DND-41 (cell line): Measurements from ENCODE around the gene GNB1L.
"Not testable (repeated sequence)": the region's sequence is repeated elsewhere in the genome, so short reads cannot be mapped to it uniquely, and the experiment has no call there.

Source experiments
- ATAC-seq: fragments of 200-7000 bp; cut with Tn5 transposase; 3 replicates; pipeline ENCODE4 v1.9.1; 2021; ENCODE audit warnings: low read depth; ENCODE audit not compliant: insufficient read depth
- DNase-seq: peaks from one replicate; pipeline ENCODE4 v3.0.0-alpha.2; 2020
- H2AFZ ChIP-seq: 2 replicates; pipeline ENCODE4 v1.6.0; 2012; ENCODE audit warnings: low read depth, low read length
- H3K27ac ChIP-seq: 2 replicates; pipeline ENCODE4 v1.5.1; 2012; ENCODE audit warnings: low read length, inconsistent platforms
- H3K27me3 ChIP-seq: fragments of 200-600 bp; sonication (generic); 2 replicates; pipeline ENCODE4 v1.6.0; 2012; ENCODE audit warnings: low read length, mild to moderate bottlenecking, inconsistent platforms; ENCODE audit not compliant: insufficient read depth, poor library complexity
- H3K36me3 ChIP-seq: 2 replicates; pipeline ENCODE4 v1.5.1; 2012; ENCODE audit warnings: low read length, inconsistent platforms; ENCODE audit not compliant: insufficient read depth
- H3K4me1 ChIP-seq: 2 replicates; pipeline ENCODE4 v1.5.1; 2012; ENCODE audit warnings: mild to moderate bottlenecking, low read length; ENCODE audit not compliant: insufficient read depth
- H3K4me2 ChIP-seq: 2 replicates; pipeline ENCODE4 v1.6.0; 2012; ENCODE audit warnings: mild to moderate bottlenecking, moderate library complexity, low read length, inconsistent platforms; ENCODE audit not compliant: insufficient read depth
- H3K4me3 ChIP-seq, 2 experiments: fragments of 200-600 bp in 1 of 2; shearing (Covaris generic) in 1 of 2; 2 replicates each; pipeline ENCODE4 v1.5.1; 2012 to 2016; ENCODE audit warnings: inconsistent platforms in 2 of 2, low read length in 2 of 2, mild to moderate bottlenecking in 2 of 2, low read depth in 1 of 2, moderate library complexity in 1 of 2
- H3K79me2 ChIP-seq: 2 replicates; pipeline ENCODE4 v1.6.0; 2012; ENCODE audit warnings: low read length, inconsistent platforms; ENCODE audit not compliant: insufficient read depth
- H3K9ac ChIP-seq: 2 replicates; pipeline ENCODE4 v1.6.0; 2012; ENCODE audit warnings: low read depth, mild to moderate bottlenecking, inconsistent platforms, low read length, moderate library complexity
- H3K9me3 ChIP-seq: 2 replicates; pipeline ENCODE4 v1.5.1; 2012; ENCODE audit warnings: low read length, moderate library complexity, mild to moderate bottlenecking, inconsistent platforms; ENCODE audit not compliant: insufficient read depth, severe bottlenecking
- H4K20me1 ChIP-seq: 2 replicates; pipeline ENCODE4 v1.6.0; 2012; ENCODE audit warnings: low read length; ENCODE audit not compliant: insufficient read depth
- CTCF ChIP-seq: IDR thresholded peaks from 2 replicates; pipeline ENCODE4 v1.5.1; 2012; ENCODE audit warnings: borderline replicate concordance, low read length, moderate library complexity, mild to moderate bottlenecking; ENCODE audit not compliant: poor library complexity, severe bottlenecking; ENCODE audit errors: extremely low read depth
- EZH2 ChIP-seq: IDR thresholded peaks from 3 replicates; pipeline ENCODE4 v1.6.1; 2012; ENCODE audit warnings: borderline replicate concordance, low read depth, mild to moderate bottlenecking, moderate library complexity, low read length, inconsistent platforms; ENCODE audit not compliant: severe bottlenecking

GNB1L gene

GRCh38 chr22:19885841-19886592 lies 31.3 kb upstream of the GNB1L start:
- ATAC-seq, result no peak
- H3K9ac ChIP-seq, result peak overlapping the region; percentile 37
- H3K4me1 ChIP-seq, result peaks cover 46% of the 10 kb centered on the region
- peak overlapping the region; percentile 88 for H3K27ac ChIP-seq
- H4K20me1 ChIP-seq, result no peaks in the 10 kb centered on the region
- H3K4me3 ChIP-seq, result no peak overlapping the region
- H3K36me3 ChIP-seq, result no peaks in the 10 kb centered on the region
- no peak for DNase-seq
- no peaks in the 10 kb centered on the region for H3K27me3 ChIP-seq
- H3K9me3 ChIP-seq, result no peaks in the 10 kb centered on the region
- H3K79me2 ChIP-seq, result 0 out of 2 replicates have a peak, but pooled peaks cover 2% of the 10 kb centered on the region
- TF ChIP-seq CTCF (no peak), EZH2 (no peak)
- H3K4me2 ChIP-seq, result no peak overlapping the region
- H2AFZ ChIP-seq, result no peak overlapping the region

- H3K4me2 ChIP-seq, result no peak overlapping the region
- H4K20me1 ChIP-seq, result no peaks in the 10 kb centered on the region
- no peak for ATAC-seq
- no peaks in the 10 kb centered on the region for H3K36me3 ChIP-seq
- H3K4me3 ChIP-seq, result no peak overlapping the region
- 0 out of 2 replicates have a peak, but pooled peaks cover 2% of the 10 kb centered on the region for H3K79me2 ChIP-seq
- no peaks in the 10 kb centered on the region for H3K27me3 ChIP-seq
- no peak overlapping the region for H2AFZ ChIP-seq
- no peak overlapping the region; the same call in 1 of the 2 replicates for H3K9ac ChIP-seq
- peaks cover 37% of the 10 kb centered on the region for H3K4me1 ChIP-seq
- TF ChIP-seq CTCF (no peak), EZH2 (no peak)
- no peaks in the 10 kb centered on the region for H3K9me3 ChIP-seq
- peak overlapping the region; percentile 88 for H3K27ac ChIP-seq
- DNase-seq, result no peak
Observed at GRCh38 chr22:19884954-19885751, 30.5 kb upstream of the GNB1L start.

GRCh38 chr22:19884161-19884953 lies 29.7 kb upstream of the GNB1L start:
- no peak for DNase-seq
- no peak overlapping the region; the same call in 1 of the 2 replicates for H3K9ac ChIP-seq
- no peaks in the 10 kb centered on the region for H3K9me3 ChIP-seq
- no peaks in the 10 kb centered on the region for H3K36me3 ChIP-seq
- H3K4me2 ChIP-seq, result no peak overlapping the region
- H3K27ac ChIP-seq, result peak overlapping the region; percentile 57
- TF ChIP-seq CTCF (no peak), EZH2 (no peak)
- H3K79me2 ChIP-seq, result no peaks in the 10 kb centered on the region
- H3K4me1 ChIP-seq, result peaks cover 29% of the 10 kb centered on the region
- no peaks in the 10 kb centered on the region for H4K20me1 ChIP-seq
- H2AFZ ChIP-seq, result no peak overlapping the region
- ATAC-seq, result no peak
- no peak overlapping the region for H3K4me3 ChIP-seq
- H3K27me3 ChIP-seq, result no peaks in the 10 kb centered on the region

GRCh38 chr22:19883446-19883845 lies 28.8 kb upstream of the GNB1L start:
- not testable (repeated sequence) for H3K79me2 ChIP-seq, H2AFZ ChIP-seq, H3K36me3 ChIP-seq, ATAC-seq, H3K4me2 ChIP-seq, H3K27ac ChIP-seq, H3K4me3 ChIP-seq, H3K27me3 ChIP-seq, DNase-seq, H3K9ac ChIP-seq, H3K9me3 ChIP-seq, H4K20me1 ChIP-seq
- H3K4me1 ChIP-seq, result peaks cover 24% of the 10 kb centered on the region
